CD8-positive, alpha-beta memory T cell (primary cell): ENCODE data around the gene DENND6A. TPM values are rescaled to one million over a fixed set of nuclear protein-coding genes. Genes with fewer than 3 reads are reported as not detected.

Source experiments
- CTCF ChIA-PET: fragments of 350-600 bp; sonication (Branson Sonifier 250); formaldehyde crosslinking; loops from one replicate; lab custom pipeline; 2021; ENCODE audit warnings: antibody characterized with exemption; lab: Charles Lee
- POLR2A ChIA-PET: fragments of 350-600 bp; sonication (Branson Sonifier 250); formaldehyde crosslinking; loops from one replicate; lab custom pipeline; 2021; ENCODE audit warnings: antibody characterized with exemption; lab: Charles Lee
- DNase-seq, 5 donors: peaks; one replicate each; pipeline versions ENCODE4 v3.0.0 to v3.0.0-alpha.2; 2020 to 2022; ENCODE audit warnings: mixed read lengths in 1 of 5
- H3K27ac ChIP-seq: one replicate; pipeline ENCODE4 v1.7.0; 2013; ENCODE audit warnings: low read depth, mild to moderate bottlenecking, low read length, moderate library complexity
- H3K27me3 ChIP-seq: 2 replicates; pipeline ENCODE4 v1.7.0; 2013; ENCODE audit warnings: low read length, mild to moderate bottlenecking; ENCODE audit not compliant: insufficient read depth, poor library complexity, severe bottlenecking
- H3K36me3 ChIP-seq: 2 replicates; pipeline ENCODE4 v1.7.0; 2013; ENCODE audit warnings: mild to moderate bottlenecking, low read length, moderate library complexity; ENCODE audit not compliant: insufficient read depth
- H3K4me1 ChIP-seq: 2 replicates; pipeline ENCODE4 v1.7.0; 2013; ENCODE audit warnings: mild to moderate bottlenecking, low read length, moderate library complexity; ENCODE audit not compliant: insufficient read depth
- H3K4me3 ChIP-seq: 2 replicates; pipeline ENCODE4 v1.7.0; 2013; ENCODE audit warnings: mild to moderate bottlenecking, low read length
- H3K9me3 ChIP-seq: 2 replicates; pipeline ENCODE4 v1.7.0; 2013; ENCODE audit warnings: mild to moderate bottlenecking, low read length
- H3K27ac Mint-ChIP-seq, 8 donors: one replicate each; pipeline ENCODE4 v1.8.0; 2020 to 2021; ENCODE audit warnings: mixed read lengths in 8 of 8, mild to moderate bottlenecking in 6 of 8, inconsistent platforms in 3 of 8, moderate library complexity in 3 of 8
- H3K27me3 Mint-ChIP-seq, 2 donors: one replicate each; pipeline ENCODE4 v1.8.0; 2020 to 2021; ENCODE audit warnings: mixed read lengths in 2 of 2, mild to moderate bottlenecking in 1 of 2, moderate library complexity in 1 of 2
- H3K36me3 Mint-ChIP-seq, 3 donors: one replicate each; pipeline ENCODE4 v1.8.0; 2020 to 2021; ENCODE audit warnings: mixed read lengths in 3 of 3, inconsistent platforms in 1 of 3, mild to moderate bottlenecking in 1 of 3
- H3K4me1 Mint-ChIP-seq, 3 donors: one replicate each; pipeline ENCODE4 v1.8.0; 2020 to 2021; ENCODE audit warnings: mixed read lengths in 3 of 3, inconsistent platforms in 1 of 3, mild to moderate bottlenecking in 1 of 3
- H3K4me3 Mint-ChIP-seq, 7 donors: one replicate each; pipeline ENCODE4 v1.8.0; 2020 to 2021; ENCODE audit warnings: mixed read lengths in 7 of 7, mild to moderate bottlenecking in 6 of 7, moderate library complexity in 4 of 7, inconsistent platforms in 2 of 7
- H3K9me3 Mint-ChIP-seq, 5 donors: one replicate each; pipeline ENCODE4 v1.8.0; 2020 to 2022; ENCODE audit warnings: mixed read lengths in 5 of 5, mild to moderate bottlenecking in 3 of 5, moderate library complexity in 2 of 5, inconsistent platforms in 1 of 5
- polyA plus RNA-seq: library from polyadenylated mRNA; unstranded; fragments of 300-500 nt; fragmentation: Illumina TruSeq; gene quantifications from one replicate; pipeline ENCODE4 v1.2.3, GENCODE V29; 2021
- total RNA-seq, 2 experiments: library from RNA; stranded (reverse); gene quantifications; one replicate each; pipeline ENCODE4 v1.2.3, GENCODE V29; 2021

Gene DENND6A
- total and polyA plus RNA-seq, 3 experiments from 2014 or later: 12.5 to 45.0 (median 15.5) TPM

GRCh38 chr3:57675530-57675929, 17.3 kb downstream of the DENND6A start:
- H3K4me1 Mint-ChIP-seq: peaks cover 63 to 80% (median 79%) of the 10 kb centered on the region in 3 donors
- H3K27ac Mint-ChIP-seq: peak overlapping the region in 7 of 8 donors; percentile 11 to 78 (median 67)
- no peak overlapping the region for H3K27ac ChIP-seq
- no peaks in the 10 kb centered on the region for H3K27me3 ChIP-seq
- H3K4me3 Mint-ChIP-seq: peak overlapping the region in 2 of 7 donors; percentile 3 to 12
- DNase-seq: no peak
- H3K4me3 ChIP-seq: no peak overlapping the region
- ChIA-PET POLR2A (interaction anchor here (0.7 to 0.8 kb wide), 3 partner anchors 18 to 111 kb away, joined by 3 to 9 read pairs (median 6); partner anchors contain the start of gene DENND6A), CTCF (interaction anchor here (1.5 kb wide), 1 partner anchor 16 kb away, joined by 5 read pairs; no protein-coding TSS in a partner anchor)
- H3K9me3 ChIP-seq: no peaks in the 10 kb centered on the region
- peaks cover 14 to 54% (median 22%) of the 10 kb centered on the region in 3 donors for H3K36me3 Mint-ChIP-seq
- H3K27me3 Mint-ChIP-seq: no peaks in the 10 kb centered on the region
- H3K4me1 ChIP-seq: peaks cover 25% of the 10 kb centered on the region
- H3K9me3 Mint-ChIP-seq: no peaks in the 10 kb centered on the region
- no peaks in the 10 kb centered on the region for H3K36me3 ChIP-seq

- Histone ChIP-seq H3K4me1 (peaks cover 4% of the 10 kb centered on the region), H3K9me3 (no peaks in the 10 kb centered on the region), H3K27ac (no peak overlapping the region), H3K4me3 (no peak overlapping the region), H3K36me3 (peaks cover 3% of the 10 kb centered on the region), H3K27me3 (no peaks in the 10 kb centered on the region)
- H3K4me3 Mint-ChIP-seq: peak overlapping the region in 1 of 7 donors; percentile 28
- no peak for DNase-seq
- peak overlapping the region in 5 of 8 donors; percentile 3 to 77 (median 38) for H3K27ac Mint-ChIP-seq
- CTCF ChIA-PET: no interaction called here
- peaks cover 47 to 65% (median 61%) of the 10 kb centered on the region in 3 donors for H3K4me1 Mint-ChIP-seq
- POLR2A ChIA-PET: no interaction called here
- H3K9me3 Mint-ChIP-seq: no peaks in the 10 kb centered on the region
- peaks cover 7 to 52% (median 10%) of the 10 kb centered on the region in 3 donors for H3K36me3 Mint-ChIP-seq
- no peaks in the 10 kb centered on the region for H3K27me3 Mint-ChIP-seq
These were observed 19.7 kb downstream of the DENND6A start for GRCh38 chr3:57673156-57673555.

GRCh38 chr3:57670543-57670942, 22.3 kb downstream of the DENND6A start:
- H3K9me3 ChIP-seq: no peaks in the 10 kb centered on the region
- H3K27ac ChIP-seq: no peak overlapping the region
- no peaks in the 10 kb centered on the region for H3K27me3 Mint-ChIP-seq
- H3K36me3 ChIP-seq: peaks cover 11% of the 10 kb centered on the region
- H3K4me1 ChIP-seq: no peaks in the 10 kb centered on the region
- H3K4me1 Mint-ChIP-seq: peaks cover 34 to 45% (median 40%) of the 10 kb centered on the region in 3 donors
- H3K27ac Mint-ChIP-seq: peak overlapping the region in 7 of 8 donors; percentile 29 to 94 (median 85)
- peaks cover 6 to 55% (median 7%) of the 10 kb centered on the region in 3 donors for H3K36me3 Mint-ChIP-seq
- H3K4me3 ChIP-seq: no peak overlapping the region
- no peak for DNase-seq
- CTCF ChIA-PET: interaction anchor here (1.1 to 1.9 kb wide), 2 partner anchors 9 to 19 kb away, joined by 3 to 5 read pairs; no protein-coding TSS in a partner anchor
- H3K4me3 Mint-ChIP-seq: peak overlapping the region in 1 of 7 donors; percentile 83
- no peaks in the 10 kb centered on the region for H3K27me3 ChIP-seq
- POLR2A ChIA-PET: interaction anchor here (2.3 kb wide), 1 partner anchor 22 kb away, joined by 16 read pairs; the partner anchor contains the start of gene DENND6A
- H3K9me3 Mint-ChIP-seq: no peaks in the 10 kb centered on the region

GRCh38 chr3:57661404-57661803, 31.5 kb downstream of the DENND6A start:
- CTCF ChIA-PET: interaction anchor here (1.0 kb wide), 1 partner anchor 10 kb away, joined by 3 read pairs; no protein-coding TSS in a partner anchor
- DNase-seq: no peak
- Histone ChIP-seq H3K4me1 (no peaks in the 10 kb centered on the region), H3K36me3 (peaks cover 38% of the 10 kb centered on the region), H3K9me3 (no peaks in the 10 kb centered on the region), H3K27ac (no peak overlapping the region), H3K27me3 (no peaks in the 10 kb centered on the region), H3K4me3 (no peak overlapping the region)
- Mint-ChIP-seq H3K4me3 (no peak overlapping the region), H3K27ac (peak overlapping the region in 1 of 8 donors; percentile 22), H3K36me3 (peaks cover 0 to 72% (median 10%) of the 10 kb centered on the region in 3 donors), H3K4me1 (peaks cover 0 to 11% (median 7%) of the 10 kb centered on the region in 3 donors), H3K9me3 (no peaks in the 10 kb centered on the region), H3K27me3 (no peaks in the 10 kb centered on the region)
- POLR2A ChIA-PET: no interaction called here

- Histone ChIP-seq H3K36me3 (peaks cover 27% of the 10 kb centered on the region), H3K27me3 (no peaks in the 10 kb centered on the region), H3K27ac (no peak overlapping the region), H3K4me3 (no peak overlapping the region), H3K9me3 (no peaks in the 10 kb centered on the region), H3K4me1 (no peaks in the 10 kb centered on the region)
- Mint-ChIP-seq H3K4me1 (peaks cover 0 to 11% (median 7%) of the 10 kb centered on the region in 3 donors), H3K27ac (peak overlapping the region in 1 of 8 donors; percentile 36), H3K9me3 (no peaks in the 10 kb centered on the region), H3K4me3 (no peak overlapping the region), H3K27me3 (no peaks in the 10 kb centered on the region), H3K36me3 (peaks cover 0 to 71% (median 9%) of the 10 kb centered on the region in 3 donors)
- ChIA-PET CTCF (no interaction called here), POLR2A (no interaction called here)
- no peak for DNase-seq
These were observed 33.0 kb downstream of the DENND6A start for GRCh38 chr3:57659806-57660439.

GRCh38 chr3:57659004-57659673, 33.7 kb downstream of the DENND6A start:
- no peaks in the 10 kb centered on the region for H3K27me3 Mint-ChIP-seq
- no peak for DNase-seq
- CTCF ChIA-PET: no interaction called here
- Histone ChIP-seq H3K27ac (no peak overlapping the region), H3K4me1 (no peaks in the 10 kb centered on the region), H3K4me3 (no peak overlapping the region), H3K9me3 (no peaks in the 10 kb centered on the region), H3K36me3 (peaks cover 25% of the 10 kb centered on the region), H3K27me3 (no peaks in the 10 kb centered on the region)
- H3K4me1 Mint-ChIP-seq: peaks cover 2 to 18% (median 12%) of the 10 kb centered on the region in 3 donors
- POLR2A ChIA-PET: interaction anchor here (0.6 kb wide), 1 partner anchor 12 kb away, joined by 3 read pairs; no protein-coding TSS in a partner anchor
- H3K9me3 Mint-ChIP-seq: no peaks in the 10 kb centered on the region
- no peak overlapping the region for H3K4me3 Mint-ChIP-seq
- H3K27ac Mint-ChIP-seq: peak overlapping the region in 6 of 8 donors; percentile 23 to 68 (median 36)
- H3K36me3 Mint-ChIP-seq: peaks cover 5 to 69% (median 11%) of the 10 kb centered on the region in 3 donors

GRCh38 chr3:57658536-57658935, 34.3 kb downstream of the DENND6A start:
- ChIA-PET POLR2A (no interaction called here), CTCF (no interaction called here)
- DNase-seq: no peak
- H3K4me3 Mint-ChIP-seq: no peak overlapping the region
- Histone ChIP-seq H3K27ac (no peak overlapping the region), H3K4me1 (no peaks in the 10 kb centered on the region), H3K36me3 (peaks cover 19% of the 10 kb centered on the region), H3K9me3 (no peaks in the 10 kb centered on the region), H3K4me3 (no peak overlapping the region), H3K27me3 (no peaks in the 10 kb centered on the region)
- H3K27me3 Mint-ChIP-seq: no peaks in the 10 kb centered on the region
- no peaks in the 10 kb centered on the region for H3K9me3 Mint-ChIP-seq
- peak overlapping the region in 1 of 8 donors; percentile 68 for H3K27ac Mint-ChIP-seq
- peaks cover 6 to 66% (median 11%) of the 10 kb centered on the region in 3 donors for H3K36me3 Mint-ChIP-seq
- peaks cover 3 to 19% (median 12%) of the 10 kb centered on the region in 3 donors for H3K4me1 Mint-ChIP-seq
